IPS-20b (cell line): ENCODE results near the gene CKS1B.
A peak's percentile ranks its signal among the peaks of the same experiment; 100 is the strongest.
"Not testable (repeated sequence)": the region's sequence is repeated elsewhere in the genome, so short reads cannot be mapped to it uniquely, and the experiment has no call there.

Experiments used
- H3K27ac ChIP-seq: one replicate; pipeline ENCODE4 v1.5.1; 2013; ENCODE audit warnings: low read length
- H3K27me3 ChIP-seq: 2 replicates; pipeline ENCODE4 v1.6.1; 2013; ENCODE audit warnings: mild to moderate bottlenecking, low read length, inconsistent platforms; ENCODE audit not compliant: insufficient read depth
- H3K36me3 ChIP-seq: 2 replicates; pipeline ENCODE4 v1.6.1; 2013; ENCODE audit warnings: low read depth, mild to moderate bottlenecking, inconsistent platforms, low read length, moderate library complexity; ENCODE audit not compliant: insufficient read depth
- H3K4me1 ChIP-seq: 2 replicates; pipeline ENCODE4 v1.6.1; 2013; ENCODE audit warnings: mild to moderate bottlenecking, control low read depth, inconsistent platforms, low read length, moderate library complexity; ENCODE audit not compliant: insufficient read depth
- H3K4me3 ChIP-seq: 2 replicates; pipeline ENCODE4 v1.5.1; 2013; ENCODE audit warnings: mild to moderate bottlenecking, low read length, inconsistent platforms
- H3K9ac ChIP-seq: 2 replicates; pipeline ENCODE4 v1.6.1; 2013; ENCODE audit warnings: low read depth, mild to moderate bottlenecking, inconsistent platforms, low read length, moderate library complexity
- H3K9me3 ChIP-seq: 2 replicates; pipeline ENCODE4 v1.6.1; 2013; ENCODE audit warnings: mild to moderate bottlenecking, low read depth, low read length, inconsistent platforms; ENCODE audit not compliant: insufficient read depth

The CKS1B gene

GRCh38 chr1:154994269-154994587 is 19.7 kb downstream of the CKS1B start:
- H3K4me1 ChIP-seq, result no peaks in the 10 kb centered on the region
- no peak overlapping the region for H3K4me3 ChIP-seq
- peaks cover 23% of the 10 kb centered on the region for H3K36me3 ChIP-seq
- H3K27ac ChIP-seq, result no peak overlapping the region
- no peaks in the 10 kb centered on the region for H3K9me3 ChIP-seq
- no peak overlapping the region for H3K9ac ChIP-seq
- no peaks in the 10 kb centered on the region for H3K27me3 ChIP-seq

GRCh38 chr1:154994591-154994990 is 20.1 kb downstream of the CKS1B start:
- no peak overlapping the region for H3K4me3 ChIP-seq
- no peaks in the 10 kb centered on the region for H3K9me3 ChIP-seq
- H3K4me1 ChIP-seq, result peaks cover under 1% of the 10 kb centered on the region; the same call in 1 of the 2 replicates
- no peak overlapping the region for H3K9ac ChIP-seq
- no peak overlapping the region for H3K27ac ChIP-seq
- H3K36me3 ChIP-seq, result peaks cover 20% of the 10 kb centered on the region
- H3K27me3 ChIP-seq, result no peaks in the 10 kb centered on the region

- H3K27ac ChIP-seq, H3K9ac ChIP-seq, H3K27me3 ChIP-seq, H3K4me1 ChIP-seq, H3K4me3 ChIP-seq, H3K9me3 ChIP-seq: not testable (repeated sequence)
- peaks cover 11% of the 10 kb centered on the region; the same call in 1 of the 2 replicates for H3K36me3 ChIP-seq
Observed at GRCh38 chr1:154995301-154995983, 21.0 kb downstream of the CKS1B start.

- Histone ChIP-seq H3K27ac (no peak overlapping the region), H3K9ac (no peak overlapping the region), H3K27me3 (no peaks in the 10 kb centered on the region), H3K36me3 (no peaks in the 10 kb centered on the region), H3K9me3 (no peaks in the 10 kb centered on the region), H3K4me1 (peaks cover 3% of the 10 kb centered on the region; the same call in 1 of the 2 replicates), H3K4me3 (no peak overlapping the region)
Observed at GRCh38 chr1:154996966-154997701, 22.7 kb downstream of the CKS1B start.

- no peak overlapping the region; the same call in 1 of the 2 replicates for H3K4me3 ChIP-seq
- peaks cover 3% of the 10 kb centered on the region; the same call in 1 of the 2 replicates for H3K4me1 ChIP-seq
- H3K36me3 ChIP-seq, result no peaks in the 10 kb centered on the region
- no peaks in the 10 kb centered on the region for H3K9me3 ChIP-seq
- H3K27ac ChIP-seq, result no peak overlapping the region
- no peak overlapping the region for H3K9ac ChIP-seq
- H3K27me3 ChIP-seq, result no peaks in the 10 kb centered on the region
Observed at GRCh38 chr1:154998201-154998780, 23.8 kb downstream of the CKS1B start.

- H3K4me1 ChIP-seq, result peaks cover 3% of the 10 kb centered on the region; the same call in 1 of the 2 replicates
- no peaks in the 10 kb centered on the region for H3K36me3 ChIP-seq
- peak overlapping the region; percentile 61 for H3K4me3 ChIP-seq
- no peaks in the 10 kb centered on the region for H3K9me3 ChIP-seq
- no peak overlapping the region for H3K27ac ChIP-seq
- H3K27me3 ChIP-seq, result no peaks in the 10 kb centered on the region
- H3K9ac ChIP-seq, result peak overlapping the region; percentile 34; the same call in 1 of the 2 replicates
Observed at GRCh38 chr1:154998818-154999570, 24.5 kb downstream of the CKS1B start.

- Histone ChIP-seq H3K9me3 (no peaks in the 10 kb centered on the region), H3K4me1 (peaks cover 10% of the 10 kb centered on the region; the same call in 1 of the 2 replicates), H3K27ac (peak overlapping the region; percentile 4), H3K4me3 (peak overlapping the region; percentile 61), H3K27me3 (no peaks in the 10 kb centered on the region), H3K9ac (peak overlapping the region; percentile 67; the same call in 1 of the 2 replicates), H3K36me3 (no peaks in the 10 kb centered on the region)
Observed at GRCh38 chr1:154999571-155000410, 25.3 kb downstream of the CKS1B start.

GRCh38 chr1:155000411-155000725 is 25.9 kb downstream of the CKS1B start:
- peak overlapping the region; percentile 79; the same call in 1 of the 2 replicates for H3K9ac ChIP-seq
- H3K4me3 ChIP-seq, result peak overlapping the region; percentile 91
- peak overlapping the region; percentile 4 for H3K27ac ChIP-seq
- H3K27me3 ChIP-seq, result no peaks in the 10 kb centered on the region
- H3K36me3 ChIP-seq, result no peaks in the 10 kb centered on the region
- peaks cover 14% of the 10 kb centered on the region; the same call in 1 of the 2 replicates for H3K4me1 ChIP-seq
- H3K9me3 ChIP-seq, result no peaks in the 10 kb centered on the region

- Histone ChIP-seq H3K27ac (peak overlapping the region; percentile 83), H3K9ac (peak overlapping the region; percentile 79), H3K4me1 (peaks cover 15% of the 10 kb centered on the region; the same call in 1 of the 2 replicates)
Observed at GRCh38 chr1:155000726-155001424, 26.4 kb downstream of the CKS1B start.

GRCh38 chr1:155001425-155001674 is 26.9 kb downstream of the CKS1B start:
- peak overlapping the region; percentile 79; the same call in 1 of the 2 replicates for H3K9ac ChIP-seq
- H3K4me3 ChIP-seq, result peak overlapping the region; percentile 91
- no peaks in the 10 kb centered on the region for H3K27me3 ChIP-seq
- no peaks in the 10 kb centered on the region for H3K9me3 ChIP-seq
- no peaks in the 10 kb centered on the region for H3K36me3 ChIP-seq
- H3K4me1 ChIP-seq, result peaks cover 15% of the 10 kb centered on the region; the same call in 1 of the 2 replicates
- H3K27ac ChIP-seq, result peak overlapping the region; percentile 11

More at GRCh38 chr1:155000726-155001424, 26.4 kb downstream of the CKS1B start:
- Histone ChIP-seq H3K36me3 (no peaks in the 10 kb centered on the region), H3K4me3 (peak overlapping the region; percentile 91), H3K27me3 (no peaks in the 10 kb centered on the region), H3K9me3 (no peaks in the 10 kb centered on the region)
